NCI-H526 treated with DMSO at 0.1 percent for 48 hours (cell line): Measurements from ENCODE around the gene RNF13.
"Not testable (repeated sequence)": the region's sequence is repeated elsewhere in the genome, so short reads cannot be mapped to it uniquely, and the experiment has no call there.

Experiments used
- DNase-seq: peaks from one replicate; lab custom pipeline; 2025; lab: John Stamatoyannopoulos, UW

Gene RNF13

GRCh38 chr3:149957361-149958125, 144.5 kb downstream of the RNF13 start:
- DNase-seq = no peak

GRCh38 chr3:149958171-149958796, 145.3 kb downstream of the RNF13 start:
- no peak for DNase-seq

- no peak for DNase-seq
Observed at GRCh38 chr3:149959443-149959842, 146.4 kb downstream of the RNF13 start.

GRCh38 chr3:149963485-149963884, 150.5 kb downstream of the RNF13 start:
- no peak for DNase-seq

GRCh38 chr3:149964291-149964690, 151.3 kb downstream of the RNF13 start:
- DNase-seq = no peak

- no peak for DNase-seq
Observed at GRCh38 chr3:149965278-149965677, 152.3 kb downstream of the RNF13 start.

- peak; percentile 85 for DNase-seq
Observed at GRCh38 chr3:149967086-149967685, 154.2 kb downstream of the RNF13 start.

- DNase-seq = peak; percentile 60
Observed at GRCh38 chr3:149968216-149968615, 155.2 kb downstream of the RNF13 start.

- peak; percentile 86 for DNase-seq
Observed at GRCh38 chr3:149969110-149969939, 156.3 kb downstream of the RNF13 start.

GRCh38 chr3:149969940-149970715, 157.1 kb downstream of the RNF13 start:
- DNase-seq = peak; percentile 78

GRCh38 chr3:149970716-149971402, 157.8 kb downstream of the RNF13 start, which contains the start of gene PFN2:
PFN2 (minus strand) TSS chr3:149970895; CDS start chr3:149970856, 39 bp downstream.
- peak; percentile 90 for DNase-seq

- DNase-seq = peak; percentile 91
Observed at GRCh38 chr3:149971403-149972075, 158.5 kb downstream of the RNF13 start.

GRCh38 chr3:149975919-149976318, 162.9 kb downstream of the RNF13 start:
- no peak for DNase-seq

GRCh38 chr3:149977386-149977785, 164.4 kb downstream of the RNF13 start:
- no peak for DNase-seq

GRCh38 chr3:149981979-149982378, 169.0 kb downstream of the RNF13 start:
- DNase-seq = not testable (repeated sequence)

GRCh38 chr3:149983053-149983452, 170.0 kb downstream of the RNF13 start:
- not testable (repeated sequence) for DNase-seq

- DNase-seq = no peak
Observed at GRCh38 chr3:149983628-149984027, 170.6 kb downstream of the RNF13 start.

GRCh38 chr3:149989307-149989706, 176.3 kb downstream of the RNF13 start:
- DNase-seq = peak; percentile 23

- no peak for DNase-seq
Observed at GRCh38 chr3:149990423-149990948, 177.5 kb downstream of the RNF13 start.
